Transverse colon (tissue), 4 donors: ENCODE data around the gene FAM83C. TPM values are rescaled to one million over a fixed set of nuclear protein-coding genes. Genes with fewer than 3 reads are reported as not detected.
"Not testable (repeated sequence)": the region's sequence is repeated elsewhere in the genome, so short reads cannot be mapped to it uniquely, and the experiment has no call there.

Experiments
- DNase-seq: peaks from one replicate; pipeline ENCODE4 v3.0.0-alpha.2; 2019
- H3K27ac ChIP-seq, 4 donors: fragments of 200-600 bp; sonication (generic); 2 replicates each; pipeline ENCODE4 v1.5.1; 2016 to 2018; ENCODE audit warnings: inconsistent platforms in 4 of 4
- H3K27me3 ChIP-seq: fragments of 200-600 bp; sonication (generic); 2 replicates; pipeline ENCODE4 v1.5.1; 2017; ENCODE audit warnings: inconsistent platforms
- H3K36me3 ChIP-seq, 4 donors: fragments of 200-600 bp; sonication (generic); 2 replicates each; pipeline ENCODE4 v1.5.1; 2017 to 2019; ENCODE audit warnings: inconsistent platforms in 4 of 4
- H3K4me1 ChIP-seq, 4 donors: fragments of 200-600 bp; sonication (generic); 2 replicates each; pipeline ENCODE4 v1.5.1; 2017 to 2020; ENCODE audit warnings: inconsistent platforms in 4 of 4
- H3K4me3 ChIP-seq, 4 donors: fragments of 200-600 bp; sonication (generic); 1 replicate in 1 of 4; 2 replicates in 3 of 4; pipeline versions ENCODE4 v1.5.1 to v1.6.1; 2017 to 2019; ENCODE audit warnings: inconsistent platforms in 4 of 4
- H3K9me3 ChIP-seq, 2 donors: fragments of 200-600 bp; sonication (generic); 2 replicates each; pipeline ENCODE4 v1.5.1; 2017 to 2019; ENCODE audit warnings: inconsistent platforms in 2 of 2
- CTCF ChIP-seq, 5 experiments: fragments of 200-600 bp in 3 of 5; fragments of 450-650 bp in 2 of 5; sonication (generic) in 3 of 5; IDR thresholded peaks; 1 replicate in 2 of 5; 2 replicates in 3 of 5; pipeline ENCODE4 v1.5.1; 2016 to 2017; ENCODE audit warnings: antibody characterized with exemption in 5 of 5, inconsistent platforms in 3 of 5, mild to moderate bottlenecking in 2 of 5, moderate library complexity in 1 of 5
- EP300 ChIP-seq: sonication (generic); formaldehyde crosslinking; IDR thresholded peaks from one replicate; pipeline ENCODE4 v1.6.1; 2017; ENCODE audit warnings: antibody characterized with exemption, low read depth
- POLR2A ChIP-seq: fragments of 450-650 bp; IDR thresholded peaks from one replicate; pipeline ENCODE4 v1.6.1; 2016; ENCODE audit warnings: antibody characterized with exemption, mild to moderate bottlenecking, moderate library complexity
- POLR2AphosphoS5 ChIP-seq, 3 donors: sonication (generic); formaldehyde crosslinking; IDR thresholded peaks; one replicate each; pipeline ENCODE4 v1.6.1; 2016; ENCODE audit warnings: antibody characterized with exemption in 3 of 3
- WGBS, 2 donors: methylation state at CpG; one replicate each; pipeline ENCODE4 v1.1.5; 2018; ENCODE audit warnings: low coverage in 1 of 2; 5-methylcytosine and 5-hydroxymethylcytosine counted together
- in situ Hi-C, 4 donors: fragments of 200-750 bp; cut with MboI; loops; one replicate each; pipeline versions ENCODE4 v1.15.0 to v1.15.1; 2017; ENCODE audit warnings: low sequenced_read_pairs in 3 of 4, low pct_ligation_motif_present in 1 of 4, low pct_unique_long_range_greater_than_20kb in 1 of 4
- intact Hi-C: fragments of 100-400 bp; cut with DNase I; formaldehyde crosslinking; loops from one replicate; pipeline ENCODE4 v1.15.1; 2023; ENCODE audit warnings: low total_unique reads
- total RNA-seq, 4 donors: library from RNA; depleted of rRNA; stranded (reverse); fragments of >200 nt; gene quantifications; one replicate each; pipeline ENCODE4 v1.1.0, GENCODE V29; 2016

The FAM83C gene
- total RNA-seq, 4 donors from 2014 or later, result 0.14 TPM; not detected in 3

GRCh38 chr20:35254448-35254999 is 37.7 kb downstream of the FAM83C start:
- intact Hi-C loops, result no loop called here

GRCh38 chr20:35253010-35253409 is 39.2 kb downstream of the FAM83C start:
- no peaks in the 10 kb centered on the region for H3K9me3 ChIP-seq
- intact Hi-C loops, result no loop called here
- TF ChIP-seq POLR2A (no peak), POLR2AphosphoS5 (IDR thresholded peaks at IDR 0.05) (no peak), CTCF (IDR thresholded peaks at IDR 0.05) (no peak), EP300 (no peak)
- H3K36me3 ChIP-seq, result no peaks in the 10 kb centered on the region
- no peak for DNase-seq
- H3K4me1 ChIP-seq, result peaks cover 0 to 11% (median 1%) of the 10 kb centered on the region in 4 donors
- H3K27me3 ChIP-seq, result no peaks in the 10 kb centered on the region
- H3K4me3 ChIP-seq, result no peak overlapping the region
- in situ Hi-C loops, result loop anchor here in 1 of 4 donors (25.0 kb wide), 1 partner anchor 416 kb away; the partner anchor contains the start of gene NCOA6
- H3K27ac ChIP-seq, result no peak overlapping the region
- WGBS, 2 donors, result 69 to 77% methylated on average over 2 of the region's 3 CpGs

More at GRCh38 chr20:35254448-35254999, 37.7 kb downstream of the FAM83C start:
- Histone ChIP-seq H3K9me3 (no peaks in the 10 kb centered on the region), H3K27ac (no peak overlapping the region), H3K36me3 (no peaks in the 10 kb centered on the region), H3K4me1 (peaks cover 0 to 11% (median 1%) of the 10 kb centered on the region in 4 donors), H3K27me3 (no peaks in the 10 kb centered on the region), H3K4me3 (no peak overlapping the region)
- 93 to 100% methylated on average over 2 to 12 of the region's 12 CpGs for WGBS, 2 donors
- TF ChIP-seq POLR2AphosphoS5 (IDR thresholded peaks at IDR 0.05) (no peak), EP300 (no peak), CTCF (IDR thresholded peaks at IDR 0.05) (no peak), POLR2A (no peak)
- in situ Hi-C loops, result loop anchor here in 1 of 4 donors (25.0 kb wide), 1 partner anchor 417 kb away; the partner anchor contains the start of gene NCOA6
- no peak for DNase-seq

DNA sequence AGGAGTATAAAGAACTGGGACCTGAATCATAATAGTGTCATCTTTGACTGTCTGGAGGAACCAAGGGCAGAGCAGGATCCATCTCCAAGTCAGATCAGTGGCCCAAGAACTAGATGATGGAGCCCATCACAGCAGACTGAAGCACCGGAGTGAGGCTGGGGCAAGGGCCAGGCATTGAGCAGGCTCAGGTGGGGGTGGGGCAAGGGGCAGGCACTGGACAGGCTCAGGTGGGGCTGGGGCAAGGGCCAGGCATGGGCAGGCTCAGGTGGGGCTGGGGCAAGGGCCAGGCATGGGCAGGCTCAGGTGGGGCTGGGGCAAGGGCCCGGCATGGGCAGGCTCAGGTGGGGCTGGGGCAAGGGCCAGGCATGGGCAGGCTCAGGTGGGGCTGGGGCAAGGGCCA is 39.6 kb downstream of the FAM83C start:
- H3K27me3 ChIP-seq, intact Hi-C loops, H3K9me3 ChIP-seq, DNase-seq, H3K4me3 ChIP-seq, H3K36me3 ChIP-seq: not testable (repeated sequence)
- in situ Hi-C loops, result loop anchor here in 1 of 4 donors (25.0 kb wide), 1 partner anchor 415 kb away; the partner anchor contains the start of gene NCOA6
- WGBS, 2 donors, result 100% methylated on average over 1 of the region's 2 CpGs; no CpG with 5 or more reads in 1 of the 2 donors
- Histone ChIP-seq H3K27ac (peak overlapping the region in 1 of 4 donors; percentile 10), H3K4me1 (peaks cover 0 to 11% (median 1%) of the 10 kb centered on the region in 4 donors)

DNA sequence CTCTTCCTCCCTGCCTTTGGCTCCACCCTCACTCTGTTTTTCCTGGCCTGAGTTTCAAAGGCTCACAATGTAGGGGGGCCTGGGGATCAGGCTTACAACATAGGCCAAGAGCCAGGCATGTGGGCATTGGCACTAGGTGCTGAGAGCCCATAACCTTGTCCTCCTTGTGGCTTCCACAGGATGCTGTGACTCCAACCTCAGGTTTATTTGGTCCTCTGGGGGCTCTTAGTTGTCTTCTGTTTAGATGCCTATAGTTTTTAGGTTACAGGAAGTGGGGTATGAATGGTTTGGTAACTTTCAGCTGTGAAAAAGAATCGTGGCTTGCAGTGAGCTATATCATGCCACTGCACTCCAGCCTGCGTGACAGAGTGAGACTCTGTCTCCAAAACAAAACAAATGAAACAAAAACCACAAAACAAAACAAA is 40.2 kb downstream of the FAM83C start:
- 49 to 54% methylated on average over 2 of the region's 2 CpGs for WGBS, 2 donors
- in situ Hi-C loops, result loop anchor here in 1 of 4 donors (25.0 kb wide), 1 partner anchor 415 kb away; the partner anchor contains the start of gene NCOA6

More for the DNA sequence above, 40.2 kb downstream of the FAM83C start:
- Histone ChIP-seq H3K27me3 (no peaks in the 10 kb centered on the region), H3K27ac (no peak overlapping the region), H3K4me1 (peaks cover 0 to 11% (median 1%) of the 10 kb centered on the region in 4 donors), H3K4me3 (no peak overlapping the region), H3K9me3 (no peaks in the 10 kb centered on the region), H3K36me3 (no peaks in the 10 kb centered on the region)
- no peak for DNase-seq
- intact Hi-C loops, result no loop called here
- no peak for TF ChIP-seq POLR2AphosphoS5 (IDR thresholded peaks at IDR 0.05)
- TF ChIP-seq EP300, result no peak
- TF ChIP-seq POLR2A, result no peak
- no peak for TF ChIP-seq CTCF (IDR thresholded peaks at IDR 0.05)
